Measurements from ENCODE around the gene KLRG1.
A peak's percentile ranks its signal among the peaks of the same experiment; 100 is the strongest.

Gene KLRG1

DNA sequence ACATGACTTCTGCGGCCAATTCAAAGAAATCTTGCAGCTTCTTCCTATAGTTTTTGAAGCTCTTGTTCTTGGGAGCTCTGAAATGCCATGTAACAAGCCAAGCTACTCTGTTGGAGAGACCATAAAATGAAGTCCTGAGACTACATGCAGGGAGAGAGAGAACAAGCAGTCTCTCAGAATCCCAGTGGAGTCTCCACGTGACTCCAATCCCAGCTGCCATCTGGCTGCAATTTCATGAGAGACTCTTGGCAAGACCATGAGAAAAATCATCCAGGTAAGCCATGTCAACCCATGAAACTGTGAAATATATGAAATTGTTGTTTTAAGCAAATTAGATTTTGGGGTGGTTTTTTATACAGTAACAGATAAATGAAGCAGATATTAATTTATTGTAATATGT, 54.4 kb downstream of the KLRG1 start:
- FAIRE-seq: no peak

DNA sequence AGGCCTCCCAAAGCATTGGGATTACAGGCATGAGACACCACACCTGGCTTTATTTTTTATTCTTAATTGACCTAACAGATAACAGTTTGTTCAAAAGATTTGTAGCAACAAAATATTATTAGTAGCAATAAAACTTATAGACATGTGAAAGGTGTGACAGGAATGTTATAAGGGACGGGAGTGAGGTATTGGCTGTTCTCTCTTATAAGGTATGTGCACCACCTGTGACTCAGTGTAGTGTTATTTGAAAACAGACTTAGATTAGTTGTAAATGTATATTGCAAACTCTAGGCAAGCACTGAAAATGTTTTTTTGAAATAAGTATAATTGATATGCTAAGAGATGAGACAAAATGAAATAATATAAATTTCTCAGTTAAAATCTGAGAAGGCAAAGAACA, 57.8 kb downstream of the KLRG1 start:
- FAIRE-seq: no peak

DNA sequence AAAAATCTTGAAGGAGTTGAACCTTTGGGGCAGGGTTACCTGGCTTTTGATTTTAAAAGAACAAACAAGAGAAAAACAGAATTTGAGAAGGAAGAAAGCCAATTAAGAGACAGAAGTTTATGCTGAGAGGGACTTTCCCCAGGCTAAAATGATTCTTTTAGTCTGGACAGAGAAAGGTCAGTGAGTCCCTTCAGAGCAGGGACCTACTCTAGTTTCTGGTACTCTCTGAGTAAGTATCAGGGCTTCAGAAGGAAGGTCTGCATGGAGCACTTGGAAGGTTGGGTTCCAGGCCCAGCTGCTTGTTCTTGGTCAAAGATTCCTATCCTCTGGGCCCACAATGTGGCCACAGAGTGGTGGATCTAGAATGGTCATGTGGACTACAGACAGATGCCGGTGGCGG, 59.6 kb downstream of the KLRG1 start:
- FAIRE-seq: no peak

DNA sequence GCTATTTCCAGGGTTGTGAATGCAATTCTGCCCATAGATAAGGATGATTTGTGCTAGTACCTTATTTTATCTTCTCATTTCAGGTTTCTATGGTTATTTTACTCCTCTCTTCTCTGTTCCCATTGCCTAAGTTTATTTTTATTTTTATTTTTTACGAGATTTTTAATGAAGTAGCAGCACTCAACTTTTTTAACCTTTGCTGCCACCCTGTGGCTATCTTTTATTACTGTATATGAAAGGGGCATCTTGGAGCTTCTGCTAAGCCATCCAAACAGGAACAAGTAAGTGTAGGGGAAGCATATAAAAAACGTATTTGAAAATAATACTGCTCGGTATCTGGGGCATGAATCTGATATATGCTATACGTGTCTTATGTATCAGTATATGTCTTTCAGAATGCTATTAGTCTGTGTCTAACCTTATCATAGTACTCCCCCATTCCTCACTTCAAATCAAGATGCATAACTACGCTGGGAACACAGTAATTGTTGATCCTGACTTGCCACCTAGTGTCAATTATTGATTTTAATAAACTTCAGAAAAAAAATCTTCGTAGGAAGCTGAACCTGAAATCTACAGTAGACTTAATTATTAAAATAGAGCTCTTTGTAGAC, 60.3 kb downstream of the KLRG1 start:
- peak; percentile 90 for FAIRE-seq

DNA sequence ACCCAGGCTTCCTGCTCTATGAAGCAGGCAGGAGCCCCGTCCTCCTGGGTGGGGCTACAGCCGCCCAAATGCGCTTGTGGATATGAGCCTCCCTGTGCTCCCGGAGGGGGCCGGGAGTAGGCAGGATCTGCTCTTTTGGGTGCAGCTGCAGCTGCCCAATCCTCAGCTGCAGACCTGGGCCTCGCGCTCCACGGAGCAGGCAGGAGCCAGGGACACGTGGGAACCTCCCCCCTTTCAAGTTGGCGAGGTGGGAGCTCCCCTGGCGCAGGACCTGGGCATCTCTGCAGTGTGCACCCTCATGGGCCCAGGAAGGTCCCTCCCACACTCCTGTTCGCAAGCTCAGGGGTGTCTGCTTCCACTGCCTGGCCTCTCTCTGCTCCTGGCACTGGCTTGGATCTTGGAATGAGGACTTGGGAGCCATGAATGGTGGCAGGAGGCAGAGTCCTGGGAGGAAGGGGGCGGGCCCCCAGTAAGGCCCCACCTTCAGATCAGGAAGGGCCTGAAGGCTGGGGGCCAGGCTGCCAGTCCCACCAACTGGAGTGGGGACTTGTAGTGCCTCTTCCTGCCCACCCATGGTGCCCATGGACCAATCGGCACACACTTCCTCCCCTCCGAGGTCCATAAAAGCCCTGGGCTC, 61.3 kb downstream of the KLRG1 start:
- FAIRE-seq: no peak

DNA sequence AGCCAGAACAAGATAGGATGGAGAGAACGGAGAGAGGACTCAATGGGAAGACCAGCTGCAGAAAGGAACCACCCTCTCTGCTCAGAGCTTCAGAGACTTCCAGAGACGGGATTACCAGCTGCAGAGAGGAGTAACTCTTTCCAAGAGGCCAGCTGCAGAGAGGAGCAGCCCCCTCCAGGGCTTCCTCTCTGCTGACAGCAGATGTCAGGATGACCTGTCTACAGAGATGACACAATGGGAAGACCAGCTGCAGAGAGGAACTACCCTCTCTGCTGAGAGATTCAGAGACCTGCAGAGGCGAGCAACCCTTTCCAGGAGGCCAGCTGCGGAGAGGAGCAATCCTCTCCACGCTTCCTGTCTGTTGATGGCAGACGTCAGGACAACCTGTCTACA, 61.8 kb downstream of the KLRG1 start:
- no peak for FAIRE-seq

DNA sequence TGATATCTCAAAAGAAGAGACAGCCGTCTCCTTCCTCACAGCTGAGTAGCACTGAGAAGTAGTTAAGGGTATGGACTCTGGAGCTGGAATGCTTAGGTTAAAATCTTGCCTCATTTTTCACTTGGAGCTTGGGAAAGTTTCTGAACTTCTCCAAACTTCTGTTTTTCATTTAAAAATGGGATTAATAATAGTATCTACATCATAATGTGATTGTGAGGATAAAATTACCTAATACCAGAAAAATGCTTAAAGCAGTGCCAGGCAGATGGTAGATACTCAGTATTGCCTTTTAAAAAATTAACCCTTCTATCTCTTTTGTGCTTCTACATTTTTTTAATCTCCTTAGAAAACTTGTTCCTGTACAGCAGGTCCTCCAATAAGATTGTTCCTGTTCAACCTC, 63.3 kb downstream of the KLRG1 start:
- no peak for FAIRE-seq
